Tibial nerve (tissue), 4 donors: ENCODE data around the gene IL20RB. TPM values are rescaled to one million over a fixed set of nuclear protein-coding genes. Genes with fewer than 3 reads are reported as not detected.
A peak's percentile ranks its signal among the peaks of the same experiment; 100 is the strongest.
"Not testable (repeated sequence)": the region's sequence is repeated elsewhere in the genome, so short reads cannot be mapped to it uniquely, and the experiment has no call there.

Experiments
- DNase-seq, 2 donors: peaks; one replicate each; pipeline ENCODE4 v3.0.0-alpha.2; 2019; ENCODE audit warnings: low spot score in 2 of 2
- H3K27ac ChIP-seq, 4 donors: fragments of 200-600 bp; sonication (generic) in 3 of 4; one replicate each; pipeline ENCODE4 v1.5.1; 2017 to 2019; ENCODE audit warnings: mild to moderate bottlenecking in 1 of 4
- H3K27me3 ChIP-seq, 2 donors: fragments of 200-600 bp; sonication (generic) in 1 of 2; one replicate each; pipeline versions ENCODE4 v1.5.1 to v1.6.0; 2017 to 2019
- H3K36me3 ChIP-seq, 3 donors: fragments of 200-600 bp; sonication (generic); one replicate each; pipeline ENCODE4 v1.5.1; 2018 to 2019
- H3K4me1 ChIP-seq, 4 donors: fragments of 200-600 bp; sonication (generic) in 3 of 4; one replicate each; pipeline ENCODE4 v1.5.1; 2017 to 2019
- H3K4me3 ChIP-seq, 4 donors: fragments of 200-600 bp; sonication (generic) in 3 of 4; one replicate each; pipeline ENCODE4 v1.5.1; 2017 to 2019; ENCODE audit warnings: mild to moderate bottlenecking in 1 of 4, moderate library complexity in 1 of 4
- H3K9me3 ChIP-seq, 4 donors: fragments of 200-600 bp; sonication (generic) in 3 of 4; one replicate each; pipeline ENCODE4 v1.5.1; 2017 to 2019
- EP300 ChIP-seq, 2 donors: sonication (generic); formaldehyde crosslinking; IDR thresholded peaks; one replicate each; pipeline ENCODE4 v1.6.1; 2017; ENCODE audit warnings: antibody characterized with exemption in 2 of 2, mild to moderate bottlenecking in 1 of 2
- POLR2A ChIP-seq, 2 donors: fragments of 450-650 bp; IDR thresholded peaks; one replicate each; pipeline ENCODE4 v1.6.1; 2017; ENCODE audit warnings: antibody characterized with exemption in 2 of 2, mild to moderate bottlenecking in 2 of 2, moderate library complexity in 2 of 2
- WGBS, 2 donors: methylation state at CpG; one replicate each; pipeline ENCODE4 v1.1.5; 2018; 5-methylcytosine and 5-hydroxymethylcytosine counted together
- total RNA-seq, 4 donors: library from RNA; depleted of rRNA; stranded (reverse); fragments of >200 nt; gene quantifications; one replicate each; pipeline ENCODE4 v1.1.0, GENCODE V29; 2016
- TF ChIP-seq, protein P1 (sequence below), 5 experiments: fragments of 200-600 bp in 3 of 5; fragments of 450-650 bp in 2 of 5; sonication (generic) in 3 of 5; IDR thresholded peaks; one replicate each; pipeline ENCODE4 v1.5.1; 2016 to 2019; ENCODE audit warnings: antibody characterized with exemption in 5 of 5, mild to moderate bottlenecking in 3 of 5, moderate library complexity in 2 of 5

IL20RB gene
- total RNA-seq, 4 donors from 2014 or later: 16.8 to 50.9 (median 45.3) TPM

DNA sequence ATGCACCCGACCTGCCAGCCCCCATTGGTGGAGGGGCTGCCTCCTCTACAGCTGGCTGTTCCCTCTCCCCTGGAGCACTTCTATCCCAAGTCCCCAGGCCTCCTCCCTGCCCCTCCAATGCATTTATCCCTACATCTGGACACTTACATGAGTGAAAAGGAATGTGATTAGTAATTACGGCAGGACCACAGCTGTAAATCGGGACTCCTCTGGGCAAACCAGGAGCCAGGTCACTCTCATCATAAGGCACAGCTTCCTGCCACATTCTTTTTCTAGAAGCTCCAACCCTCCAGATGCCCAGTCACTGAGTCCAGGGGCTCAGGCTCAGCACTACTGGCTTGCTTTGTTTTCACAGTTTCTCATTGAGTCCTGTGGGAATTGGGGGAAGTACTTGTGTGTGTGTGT lies 54.3 kb downstream of the IL20RB start:
- peaks cover 0 to 23% (median 0%) of the 10 kb centered on the region in 4 donors for H3K4me1 ChIP-seq
- no peak for TF ChIP-seq POLR2A (IDR thresholded peaks at IDR 0.05)
- TF ChIP-seq EP300 (IDR thresholded peaks at IDR 0.05): no peak
- TF ChIP-seq, protein P1, sequence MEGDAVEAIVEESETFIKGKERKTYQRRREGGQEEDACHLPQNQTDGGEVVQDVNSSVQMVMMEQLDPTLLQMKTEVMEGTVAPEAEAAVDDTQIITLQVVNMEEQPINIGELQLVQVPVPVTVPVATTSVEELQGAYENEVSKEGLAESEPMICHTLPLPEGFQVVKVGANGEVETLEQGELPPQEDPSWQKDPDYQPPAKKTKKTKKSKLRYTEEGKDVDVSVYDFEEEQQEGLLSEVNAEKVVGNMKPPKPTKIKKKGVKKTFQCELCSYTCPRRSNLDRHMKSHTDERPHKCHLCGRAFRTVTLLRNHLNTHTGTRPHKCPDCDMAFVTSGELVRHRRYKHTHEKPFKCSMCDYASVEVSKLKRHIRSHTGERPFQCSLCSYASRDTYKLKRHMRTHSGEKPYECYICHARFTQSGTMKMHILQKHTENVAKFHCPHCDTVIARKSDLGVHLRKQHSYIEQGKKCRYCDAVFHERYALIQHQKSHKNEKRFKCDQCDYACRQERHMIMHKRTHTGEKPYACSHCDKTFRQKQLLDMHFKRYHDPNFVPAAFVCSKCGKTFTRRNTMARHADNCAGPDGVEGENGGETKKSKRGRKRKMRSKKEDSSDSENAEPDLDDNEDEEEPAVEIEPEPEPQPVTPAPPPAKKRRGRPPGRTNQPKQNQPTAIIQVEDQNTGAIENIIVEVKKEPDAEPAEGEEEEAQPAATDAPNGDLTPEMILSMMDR (IDR thresholded peaks at IDR 0.05): no peak
- H3K27me3 ChIP-seq: no peaks in the 10 kb centered on the region
- 29 to 43% methylated on average over 3 of the region's 3 CpGs for WGBS, 2 donors
- H3K9me3 ChIP-seq: no peaks in the 10 kb centered on the region
- H3K4me3 ChIP-seq: no peak overlapping the region
- H3K36me3 ChIP-seq: no peaks in the 10 kb centered on the region
- DNase-seq: no peak
- peak overlapping the region in 1 of 4 donors; percentile 13 for H3K27ac ChIP-seq

GRCh38 chr3:137013951-137014688 lies 56.3 kb downstream of the IL20RB start:
- 6 to 9% methylated on average over 18 of the region's 18 CpGs for WGBS, 2 donors
- TF ChIP-seq EP300 (IDR thresholded peaks at IDR 0.05): peak in 1 of 2 donors; percentile 74
- TF ChIP-seq POLR2A (IDR thresholded peaks at IDR 0.05): peak in 1 of 2 donors; percentile 24
- TF ChIP-seq, protein P1 (IDR thresholded peaks at IDR 0.05): peak; percentile 73 to 95 (median 87)
- peak overlapping the region; percentile 28 to 88 (median 64) for H3K27ac ChIP-seq

GRCh38 chr3:137017316-137017715 lies 59.5 kb downstream of the IL20RB start:
- not testable (repeated sequence) for H3K9me3 ChIP-seq, H3K27me3 ChIP-seq
- 92 to 100% methylated on average over 1 of the region's 1 CpG for WGBS, 2 donors

More at GRCh38 chr3:137013951-137014688, 56.3 kb downstream of the IL20RB start:
- Histone ChIP-seq H3K36me3 (no peaks in the 10 kb centered on the region), H3K4me1 (peaks cover 0 to 23% (median 0%) of the 10 kb centered on the region in 4 donors), H3K27me3 (no peaks in the 10 kb centered on the region), H3K4me3 (peak overlapping the region; percentile 29 to 59 (median 44)), H3K9me3 (no peaks in the 10 kb centered on the region)
- DNase-seq: peak; percentile 91 to 96

DNA sequence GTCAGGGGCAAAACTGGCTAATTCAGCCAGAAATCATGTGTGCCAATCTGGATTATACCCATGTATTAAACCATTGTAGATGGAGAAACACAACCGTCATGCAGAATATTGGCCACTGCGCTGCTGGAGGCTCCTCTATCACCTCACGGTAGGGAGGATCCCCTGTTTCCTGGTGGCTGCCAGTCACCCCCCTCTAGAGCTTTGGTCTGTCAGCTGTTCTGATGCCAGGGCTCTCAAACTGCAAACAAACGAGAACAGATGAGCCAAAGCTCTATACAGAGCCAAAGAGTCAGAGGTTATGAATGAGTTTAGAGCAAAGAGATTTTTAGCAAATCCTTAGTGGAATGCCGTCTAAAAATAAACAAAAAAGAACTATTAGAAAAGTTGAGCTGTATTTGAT lies 62.5 kb downstream of the IL20RB start:
- DNase-seq: no peak
- Histone ChIP-seq H3K4me1 (peaks cover 0 to 6% (median 0%) of the 10 kb centered on the region in 4 donors), H3K4me3 (no peak overlapping the region), H3K27me3 (no peaks in the 10 kb centered on the region), H3K27ac (no peak overlapping the region), H3K9me3 (no peaks in the 10 kb centered on the region), H3K36me3 (no peaks in the 10 kb centered on the region)
- no peak for TF ChIP-seq EP300 (IDR thresholded peaks at IDR 0.05)
- TF ChIP-seq, protein P1 (IDR thresholded peaks at IDR 0.05): no peak
- no peak for TF ChIP-seq POLR2A (IDR thresholded peaks at IDR 0.05)
- 42 to 50% methylated on average over 5 of the region's 5 CpGs for WGBS, 2 donors

More at GRCh38 chr3:137017316-137017715, 59.5 kb downstream of the IL20RB start:
- not testable (repeated sequence) for H3K27ac ChIP-seq, DNase-seq, H3K36me3 ChIP-seq, H3K4me3 ChIP-seq
- peaks cover 0 to 17% (median 0%) of the 10 kb centered on the region in 4 donors for H3K4me1 ChIP-seq

DNA sequence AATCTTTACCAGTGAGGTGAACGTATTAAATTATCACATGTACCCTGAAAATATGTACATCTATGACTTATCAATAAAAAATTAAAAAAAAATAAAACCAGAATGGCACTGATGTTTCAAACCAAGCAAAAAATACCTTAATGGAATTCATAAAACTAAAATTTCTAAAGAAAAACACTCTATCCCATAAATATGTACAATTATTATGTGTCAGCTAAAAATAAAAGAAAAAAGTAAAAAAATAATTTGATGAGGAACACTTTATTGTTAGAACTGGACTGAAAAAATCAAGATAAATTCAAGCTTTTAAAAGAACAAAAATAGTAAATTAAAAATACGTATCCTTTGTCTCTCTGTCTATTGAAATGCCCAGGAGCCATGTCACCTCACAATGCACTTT lies 63.1 kb downstream of the IL20RB start:
- no peak for TF ChIP-seq EP300 (IDR thresholded peaks at IDR 0.05)
- no peak for TF ChIP-seq POLR2A (IDR thresholded peaks at IDR 0.05)
- TF ChIP-seq, protein P1 (IDR thresholded peaks at IDR 0.05): no peak
- DNase-seq: no peak
- no peaks in the 10 kb centered on the region for H3K9me3 ChIP-seq
- H3K4me3 ChIP-seq: no peak overlapping the region
- H3K27me3 ChIP-seq: no peaks in the 10 kb centered on the region
- H3K36me3 ChIP-seq: no peaks in the 10 kb centered on the region
- peaks cover 0 to 6% (median 0%) of the 10 kb centered on the region in 4 donors for H3K4me1 ChIP-seq
- WGBS, 2 donors: 79 to 85% methylated on average over 2 of the region's 2 CpGs
- no peak overlapping the region for H3K27ac ChIP-seq
